Erythroblast (primary cell): ENCODE measurements around the gene OPA3.

Source experiments
- GATA1 ChIP-seq: IDR thresholded peaks from 2 replicates; pipeline ENCODE4 v1.6.1; 2011; ENCODE audit warnings: low read depth, mild to moderate bottlenecking, control low read depth, low read length, moderate library complexity
- POLR2A ChIP-seq: IDR thresholded peaks from 2 replicates; pipeline ENCODE4 v1.6.1; 2011; ENCODE audit warnings: mild to moderate bottlenecking, low read length

DNA sequence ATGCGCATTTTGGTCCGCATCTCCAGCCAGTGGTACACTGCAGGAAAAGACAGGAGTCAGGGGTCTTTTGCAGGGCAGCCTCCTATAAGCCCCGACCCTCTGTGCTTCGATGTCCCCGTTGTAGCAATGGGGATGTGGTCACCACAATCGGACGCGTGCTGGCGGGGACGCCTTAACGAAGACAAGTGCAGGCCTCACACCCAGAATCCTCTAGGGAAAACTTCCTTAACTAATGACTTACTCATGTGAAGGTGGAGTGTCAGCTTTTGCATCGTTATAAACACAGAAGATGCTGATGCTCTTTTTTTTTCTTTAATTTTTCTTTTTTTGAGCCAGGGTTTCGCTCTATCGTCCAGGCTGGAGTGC is 55.2 kb downstream of the OPA3 start:
- TF ChIP-seq POLR2A (no peak), GATA1 (no peak)
